Measurements from ENCODE around the gene CTSZ.

- TF ChIP-seq CTCF (conservative IDR thresholded peaks at IDR 0.05; ENCODE audit: low read length) (no peak), EZH2phosphoT487 (IDR thresholded peaks at IDR 0.05; ENCODE audit: borderline replicate concordance) (no peak)
These were observed 19.1 kb downstream of the CTSZ start for GRCh38 chr20:58987790-58988564.
